IMR-90 (cell line): ENCODE data around the gene GDPD5. TPM values are rescaled to one million over a fixed set of nuclear protein-coding genes. Genes with fewer than 3 reads are reported as not detected.

Experiments
- ATAC-seq: fragments of 200-7000 bp; cut with Tn5 transposase; 2 replicates; pipeline ENCODE4 v1.9.1; 2020; ENCODE audit warnings: low read depth, mild to moderate bottlenecking, moderate library complexity
- BruUV-seq: library from RNA; stranded (reverse); fragments of 400-500 nt; replicated peaks from 2 replicates; lab custom pipeline; 2021; lab: Mats Ljungman, UMichigan
- CTCF ChIA-PET: fragments of 300-600 bp; formaldehyde crosslinking; extraction: SDS; loops from one replicate; lab custom pipeline; 2021; ENCODE audit warnings: antibody characterized with exemption; lab: Yijun Ruan, JAX
- POLR2A ChIA-PET: fragments of 300-600 bp; sonication (Branson Sonifier 250); formaldehyde crosslinking; loops from one replicate; lab custom pipeline; 2022; ENCODE audit warnings: antibody characterized with exemption; ENCODE audit not compliant: unreplicated experiment; lab: Charles Lee
- DNase-seq: peaks from one replicate; pipeline ENCODE4 v3.0.0; 2013
- H2AFZ ChIP-seq: replicated peaks from 2 replicates; pipeline ENCODE3; 2013; ENCODE audit warnings: low read length, mild to moderate bottlenecking; ENCODE audit not compliant: poor library complexity
- H2AK5ac ChIP-seq: 2 replicates; pipeline ENCODE4 v1.6.1; 2013; ENCODE audit warnings: low read depth, low read length, inconsistent platforms
- H2AK9ac ChIP-seq: replicated peaks from 2 replicates; pipeline ENCODE3; 2013; ENCODE audit warnings: mild to moderate bottlenecking, low read depth, low read length, moderate library complexity; ENCODE audit not compliant: poor library complexity
- H2BK120ac ChIP-seq: 2 replicates; pipeline ENCODE4 v1.6.1; 2013; ENCODE audit warnings: low read depth, low read length, inconsistent platforms
- H2BK15ac ChIP-seq: 3 replicates; pipeline ENCODE4 v1.6.1; 2013; ENCODE audit warnings: low read depth, low read length, inconsistent platforms
- H2BK20ac ChIP-seq: 2 replicates; pipeline ENCODE4 v1.6.1; 2013; ENCODE audit warnings: low read depth, mild to moderate bottlenecking, inconsistent platforms, low read length, moderate library complexity
- H2BK5ac ChIP-seq: 2 replicates; pipeline ENCODE4 v1.6.1; 2013; ENCODE audit warnings: mild to moderate bottlenecking, low read depth, low read length, inconsistent platforms; ENCODE audit not compliant: poor library complexity, severe bottlenecking
- H3K14ac ChIP-seq: replicated peaks from 2 replicates; pipeline ENCODE4 v1.6.1; 2013; ENCODE audit warnings: low read depth, low read length, inconsistent platforms
- H3K18ac ChIP-seq: 2 replicates; pipeline ENCODE4 v1.6.1; 2013; ENCODE audit warnings: low read depth, low read length, control low read depth
- H3K23ac ChIP-seq: 2 replicates; pipeline ENCODE4 v1.6.1; 2013; ENCODE audit warnings: low read depth, low read length, inconsistent platforms
- H3K27ac ChIP-seq: 2 replicates; pipeline ENCODE4 v1.5.1; 2013; ENCODE audit warnings: mild to moderate bottlenecking, control low read depth, low read length; ENCODE audit not compliant: insufficient read depth
- H3K27me3 ChIP-seq: 2 replicates; pipeline ENCODE4 v1.6.1; 2013; ENCODE audit warnings: low read length; ENCODE audit not compliant: control insufficient read depth, insufficient read depth
- H3K36me3 ChIP-seq: 2 replicates; pipeline ENCODE4 v1.6.1; 2013; ENCODE audit warnings: low read length, mixed read lengths; ENCODE audit not compliant: control insufficient read depth, insufficient read depth
- H3K4ac ChIP-seq: 2 replicates; pipeline ENCODE4 v1.6.1; 2013; ENCODE audit warnings: low read depth, low read length, inconsistent platforms
- H3K4me1 ChIP-seq: 2 replicates; pipeline ENCODE4 v1.6.1; 2013; ENCODE audit warnings: low read length, mixed read lengths; ENCODE audit not compliant: control insufficient read depth, insufficient read depth
- H3K4me2 ChIP-seq: 2 replicates; pipeline ENCODE4 v1.6.1; 2013; ENCODE audit warnings: low read depth, mild to moderate bottlenecking, control low read depth, low read length, moderate library complexity
- H3K4me3 ChIP-seq: 2 replicates; pipeline ENCODE4 v1.5.1; 2013; ENCODE audit warnings: low read depth, mild to moderate bottlenecking, control low read depth, low read length, moderate library complexity; ENCODE audit not compliant: insufficient read depth
- H3K56ac ChIP-seq: 2 replicates; pipeline ENCODE4 v1.6.1; 2013; ENCODE audit warnings: low read length, inconsistent platforms; ENCODE audit not compliant: insufficient read depth; ENCODE audit errors: extremely low read depth
- H3K79me1 ChIP-seq, 2 experiments: 2 replicates each; pipeline ENCODE4 v1.6.1; 2013; ENCODE audit warnings: low read length in 2 of 2, inconsistent platforms in 1 of 2, low read depth in 1 of 2
- H3K9ac ChIP-seq: 2 replicates; pipeline ENCODE4 v1.6.1; 2013; ENCODE audit warnings: low read depth, low read length, control low read depth
- H3K9me1 ChIP-seq: 2 replicates; pipeline ENCODE4 v1.6.1; 2013; ENCODE audit warnings: low read length, inconsistent platforms; ENCODE audit not compliant: insufficient read depth
- H3K9me3 ChIP-seq: 2 replicates; pipeline ENCODE4 v1.6.1; 2013; ENCODE audit warnings: low read length; ENCODE audit not compliant: control insufficient read depth, insufficient read depth
- H4K20me1 ChIP-seq: 2 replicates; pipeline ENCODE4 v1.6.1; 2013; ENCODE audit warnings: low read length, inconsistent platforms; ENCODE audit not compliant: insufficient read depth
- H4K5ac ChIP-seq: 2 replicates; pipeline ENCODE4 v1.6.1; 2013; ENCODE audit warnings: mild to moderate bottlenecking, low read depth, low read length, control low read depth
- H4K8ac ChIP-seq, 2 experiments: 2 replicates each; pipeline ENCODE4 v1.6.1; 2013; ENCODE audit warnings: low read depth in 2 of 2, low read length in 2 of 2, control low read depth in 1 of 2, inconsistent platforms in 1 of 2
- H4K91ac ChIP-seq: 2 replicates; pipeline ENCODE4 v1.6.1; 2013; ENCODE audit warnings: low read depth, low read length, inconsistent platforms; ENCODE audit not compliant: insufficient read depth
- BHLHE40 ChIP-seq: fragments of 150-350 bp; IDR thresholded peaks from 2 replicates; pipeline ENCODE4 v1.6.1; 2016; ENCODE audit warnings: mild to moderate bottlenecking, low read depth, low read length
- CEBPB ChIP-seq: IDR thresholded peaks from 2 replicates; pipeline ENCODE4 v1.6.1; 2012; ENCODE audit warnings: low read depth, low read length, improper control_type of control experiment
- CHD1 ChIP-seq: IDR thresholded peaks from 2 replicates; pipeline ENCODE4 v1.6.1; 2012; ENCODE audit warnings: low read depth, low read length, improper control_type of control experiment
- MAZ ChIP-seq: IDR thresholded peaks from 2 replicates; pipeline ENCODE4 v1.6.1; 2012; ENCODE audit warnings: low read depth, mild to moderate bottlenecking, low read length, improper control_type of control experiment, moderate library complexity, borderline replicate concordance
- POLR2A ChIP-seq: IDR thresholded peaks from 2 replicates; pipeline ENCODE4 v1.6.1; 2012; ENCODE audit warnings: mild to moderate bottlenecking, low read depth, low read length
- RAD21 ChIP-seq: IDR thresholded peaks from 2 replicates; pipeline ENCODE4 v1.6.1; 2012; ENCODE audit warnings: low read length, improper control_type of control experiment
- USF2 ChIP-seq: fragments of 150-350 bp; IDR thresholded peaks from 2 replicates; pipeline ENCODE4 v1.6.1; 2017; ENCODE audit warnings: mild to moderate bottlenecking, antibody characterized with exemption, low read length, low read depth
- WGBS, 2 experiments: methylation state at CpG; one replicate each; pipeline versions ENCODE4 v1.1.5 to v1.1.7; 2013; ENCODE audit warnings: missing lambda C conversion rate in 2 of 2; ENCODE audit not compliant: insufficient read length in 1 of 2; ENCODE audit errors: extremely low coverage in 2 of 2; 5-methylcytosine and 5-hydroxymethylcytosine counted together
- dilution Hi-C: fragments of 300-500 bp; cut with HindIII; formaldehyde crosslinking; loops from one replicate; pipeline ENCODE4 v1.14.3; 2018; ENCODE audit warnings: low sequenced_read_pairs; ENCODE audit not compliant: unreplicated experiment
- in situ Hi-C: fragments of 300-500 bp; cut with MboI; formaldehyde crosslinking; loops from 3 replicates; pipeline ENCODE4 v1.14.3; 2019; ENCODE audit warnings: low sequenced_read_pairs, inconsistent platforms, mixed read lengths
- intact Hi-C: fragments of 100-400 bp; cut with micrococcal nuclease; formaldehyde crosslinking; loops from 2 replicates; pipeline ENCODE4 v1.10.0; 2022
- polyA plus RNA-seq, 3 experiments: library from polyadenylated mRNA; depleted of rRNA; stranded (reverse); fragments of >200 nt; gene quantifications; 2 replicates each; pipeline ENCODE4 v1.2.3, GENCODE V29; 2012; ENCODE audit warnings: low replicate concordance in 1 of 3
- total RNA-seq: library from RNA; depleted of rRNA; stranded (reverse); fragments of >200 nt; gene quantifications from 2 replicates; pipeline ENCODE4 v1.2.3, GENCODE V29; 2012

The GDPD5 gene
- total and polyA plus RNA-seq, 2 of the 4 experiments (the other 2 are of a cell fraction), result 2.0 to 7.9 TPM

GRCh38 chr11:75475767-75476650 lies 49.7 kb downstream of the GDPD5 start:
- peaks cover 19% of the 10 kb centered on the region for H3K9me1 ChIP-seq
- H3K4ac ChIP-seq, result peak overlapping the region; percentile 76
- peak; percentile 18 for ATAC-seq
- no TSS peak for BruUV-seq
- no peaks in the 10 kb centered on the region for H4K20me1 ChIP-seq
- H4K5ac ChIP-seq, result peak overlapping the region; percentile 84
- ChIA-PET POLR2A (no interaction called here), CTCF (no interaction called here)
- H2AK5ac ChIP-seq, result peak overlapping the region; percentile 79; the same call in 1 of the 2 replicates
- H2BK120ac ChIP-seq, result peak overlapping the region; percentile 14; the same call in 1 of the 2 replicates
- H2BK5ac ChIP-seq, result peak overlapping the region; percentile 44
- 90% methylated on average over 2 of the region's 9 CpGs; no CpG with 5 or more reads in 1 of the 2 experiments for WGBS, 2 experiments
- H3K18ac ChIP-seq, result peak overlapping the region; percentile 12; the same call in 1 of the 2 replicates
- H2BK15ac ChIP-seq, result no peak overlapping the region; the same call in 2 of the 3 replicates
- peaks cover 20% of the 10 kb centered on the region for H3K4me1 ChIP-seq
- no peak overlapping the region for H3K56ac ChIP-seq
- H3K9ac ChIP-seq, result 0 out of 2 replicates have a peak overlapping the region, but pooled peaks have one; percentile 8
- dilution Hi-C loops, result no loop called here
- peak; percentile 60 for DNase-seq
- intact Hi-C loops, result no loop called here
- H3K9me3 ChIP-seq, result no peaks in the 10 kb centered on the region
- no peaks in the 10 kb centered on the region for H3K36me3 ChIP-seq
- in situ Hi-C loops, result no loop called here
- H4K91ac ChIP-seq, result peak overlapping the region; percentile 74
- H2BK20ac ChIP-seq, result 0 out of 2 replicates have a peak overlapping the region, but pooled peaks have one; percentile 18
- peak overlapping the region; percentile 86 for H2AFZ ChIP-seq
- TF ChIP-seq POLR2A (no peak), MAZ (no peak), CEBPB (no peak), RAD21 (no peak), BHLHE40 (peak; percentile 72), CHD1 (no peak), USF2 (peak; percentile 35; the same call in 1 of the 2 replicates)
- peak overlapping the region; percentile 35; the same call in 1 of the 2 replicates for H3K27ac ChIP-seq
- peak overlapping the region; percentile 83 for H2AK9ac ChIP-seq
- peak overlapping the region; percentile 88 to 90 for H4K8ac ChIP-seq
- H3K27me3 ChIP-seq, result no peaks in the 10 kb centered on the region
- no peak overlapping the region for H3K4me2 ChIP-seq
- H3K4me3 ChIP-seq, result no peak overlapping the region
- no peak overlapping the region for H3K23ac ChIP-seq
- no peaks in the 10 kb centered on the region; a peak in 1 of 4 replicates for H3K79me1 ChIP-seq
- H3K14ac ChIP-seq, result peak overlapping the region; percentile 78
